ENCODE results near the gene MOSPD3.

Gene MOSPD3

GRCh38 chr7:100575206-100575631 lies 37.1 kb upstream of the MOSPD3 start:
- FAIRE-seq: peak; percentile 94
- no peak for DNase-seq (ENCODE audit: low spot score)

DNA sequence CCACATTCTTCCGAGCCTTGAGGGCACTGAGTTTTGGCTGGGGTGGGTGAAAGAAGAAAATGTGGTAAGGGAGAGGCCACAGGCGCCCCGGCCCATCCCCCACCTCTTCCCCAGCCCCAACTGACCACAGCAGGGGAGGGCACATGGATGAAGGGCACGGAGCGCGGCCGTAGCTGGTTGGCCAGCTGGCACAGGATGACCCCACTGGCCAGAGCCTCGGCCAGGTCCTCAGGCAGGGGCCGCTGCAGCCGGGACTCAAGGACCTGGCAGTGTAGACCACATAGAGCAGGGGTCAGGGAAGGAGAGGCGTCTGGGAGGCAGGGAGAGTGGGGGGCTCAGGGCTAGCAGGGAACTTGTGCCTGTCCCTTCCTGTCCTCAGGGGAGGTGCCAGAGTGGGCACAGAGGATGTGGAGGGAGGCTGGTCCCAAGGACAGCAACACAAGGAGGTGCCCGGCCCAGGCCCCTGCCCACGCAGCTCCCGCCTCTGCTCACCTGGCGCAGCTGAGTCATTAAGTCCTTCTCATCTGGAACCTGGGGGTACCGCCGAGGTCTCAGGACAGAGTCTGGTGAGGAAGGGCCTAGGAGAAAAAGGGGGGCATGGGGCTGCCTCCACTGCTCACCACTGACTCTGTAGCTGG lies 36.5 kb upstream of the MOSPD3 start:
- DNase-seq (ENCODE audit: low spot score): no peak
- FAIRE-seq: no peak

DNA sequence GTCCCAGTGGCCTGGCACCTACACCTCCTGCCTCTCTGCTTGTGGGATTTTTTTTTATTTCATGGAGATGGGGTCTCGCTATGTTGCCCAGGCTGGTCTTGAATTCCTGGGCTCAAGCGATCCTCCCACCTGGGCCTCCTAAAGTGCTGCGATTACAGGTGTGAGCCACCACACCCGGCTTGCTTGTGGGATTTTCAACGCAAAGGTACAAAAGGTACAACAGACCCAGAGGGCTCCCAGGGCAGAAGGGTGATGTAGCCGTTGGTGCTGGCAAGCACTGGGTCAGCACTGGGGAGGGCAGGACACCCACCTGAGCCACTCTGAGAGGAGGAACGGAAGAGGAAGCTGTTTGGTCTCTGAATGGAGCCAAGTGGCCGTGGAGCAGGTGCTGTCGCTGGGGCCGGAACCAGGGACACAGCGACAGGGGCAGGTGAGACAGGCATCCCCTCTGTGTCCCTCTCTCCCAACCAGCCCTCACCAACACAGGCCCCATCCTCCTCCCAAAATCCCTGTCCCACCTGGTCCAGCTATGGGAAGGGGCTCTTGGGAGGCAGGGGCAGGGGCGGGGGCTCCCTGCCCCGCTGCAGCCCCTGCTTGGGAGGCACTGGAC lies 35.9 kb upstream of the MOSPD3 start:
- no peak for DNase-seq (ENCODE audit: low spot score)
- no peak for FAIRE-seq

DNA sequence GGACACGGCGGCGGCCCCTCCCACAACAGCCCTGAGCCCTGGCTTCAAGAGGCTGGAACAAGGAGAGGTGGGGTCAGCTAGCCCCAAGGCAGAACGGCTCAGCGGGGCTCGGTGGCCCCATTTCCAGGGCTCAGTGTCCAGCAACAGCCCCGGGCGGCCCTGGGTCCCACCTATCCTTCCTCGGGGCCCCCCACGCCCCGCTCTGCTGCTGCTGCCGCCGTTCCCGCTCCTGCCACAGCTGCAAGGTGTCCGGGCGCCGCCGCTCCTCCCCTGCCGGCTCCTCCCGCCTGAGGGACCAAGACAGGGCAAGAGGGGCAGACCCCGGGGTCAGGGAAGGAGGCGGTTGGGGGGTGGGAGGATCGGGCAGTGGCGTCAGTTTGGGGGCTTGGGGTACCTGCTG lies 35.2 kb upstream of the MOSPD3 start:
- FAIRE-seq (no peak), DNase-seq (ENCODE audit: low spot score) (no peak)

- FAIRE-seq: no peak
- DNase-seq (ENCODE audit: low spot score): no peak
Observed at GRCh38 chr7:100577507-100577906, 34.8 kb upstream of the MOSPD3 start.

- DNase-seq (ENCODE audit: low spot score): no peak
- no peak for FAIRE-seq
Observed at GRCh38 chr7:100578246-100579183, 33.8 kb upstream of the MOSPD3 start.

DNA sequence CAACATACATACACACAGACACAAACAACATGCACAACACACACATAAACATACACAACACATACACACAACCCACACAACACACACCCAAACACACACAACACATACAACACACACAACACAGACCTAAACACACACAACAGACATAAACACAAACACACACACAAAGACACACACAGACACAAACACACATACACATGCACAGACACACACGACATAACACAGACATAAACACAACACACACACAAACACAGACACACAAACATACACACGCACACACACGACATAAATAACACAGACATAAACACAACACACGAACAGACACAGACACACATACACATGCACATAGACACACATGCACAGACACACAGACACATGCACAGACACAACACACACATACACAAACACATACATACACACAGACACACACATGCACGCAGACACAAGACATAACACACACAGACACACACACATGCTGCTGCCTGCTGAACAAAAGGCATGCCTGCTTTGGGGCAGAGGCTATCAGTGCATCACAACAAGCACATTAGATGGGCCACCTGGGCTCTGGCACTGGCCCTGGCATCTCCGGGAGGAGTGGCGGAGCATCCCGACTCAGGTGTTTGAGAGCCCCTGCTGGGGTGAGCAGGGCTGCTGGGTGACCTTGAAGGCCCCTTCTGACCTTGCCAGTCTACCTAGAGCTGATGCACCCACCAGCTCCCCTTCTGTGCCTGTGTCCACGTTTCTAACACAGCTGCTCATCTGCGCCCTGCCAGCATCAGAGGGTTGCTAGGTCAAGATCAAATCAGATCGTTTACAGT lies 31.7 kb upstream of the MOSPD3 start:
- DNase-seq (ENCODE audit: low spot score) (no peak), FAIRE-seq (peak; percentile 100)

GRCh38 chr7:100582041-100582579 lies 30.2 kb upstream of the MOSPD3 start:
- FAIRE-seq (no peak), DNase-seq (ENCODE audit: low spot score) (no peak)

- DNase-seq (ENCODE audit: low spot score) (no peak), FAIRE-seq (no peak)
Observed at GRCh38 chr7:100582650-100583049, 29.7 kb upstream of the MOSPD3 start.

DNA sequence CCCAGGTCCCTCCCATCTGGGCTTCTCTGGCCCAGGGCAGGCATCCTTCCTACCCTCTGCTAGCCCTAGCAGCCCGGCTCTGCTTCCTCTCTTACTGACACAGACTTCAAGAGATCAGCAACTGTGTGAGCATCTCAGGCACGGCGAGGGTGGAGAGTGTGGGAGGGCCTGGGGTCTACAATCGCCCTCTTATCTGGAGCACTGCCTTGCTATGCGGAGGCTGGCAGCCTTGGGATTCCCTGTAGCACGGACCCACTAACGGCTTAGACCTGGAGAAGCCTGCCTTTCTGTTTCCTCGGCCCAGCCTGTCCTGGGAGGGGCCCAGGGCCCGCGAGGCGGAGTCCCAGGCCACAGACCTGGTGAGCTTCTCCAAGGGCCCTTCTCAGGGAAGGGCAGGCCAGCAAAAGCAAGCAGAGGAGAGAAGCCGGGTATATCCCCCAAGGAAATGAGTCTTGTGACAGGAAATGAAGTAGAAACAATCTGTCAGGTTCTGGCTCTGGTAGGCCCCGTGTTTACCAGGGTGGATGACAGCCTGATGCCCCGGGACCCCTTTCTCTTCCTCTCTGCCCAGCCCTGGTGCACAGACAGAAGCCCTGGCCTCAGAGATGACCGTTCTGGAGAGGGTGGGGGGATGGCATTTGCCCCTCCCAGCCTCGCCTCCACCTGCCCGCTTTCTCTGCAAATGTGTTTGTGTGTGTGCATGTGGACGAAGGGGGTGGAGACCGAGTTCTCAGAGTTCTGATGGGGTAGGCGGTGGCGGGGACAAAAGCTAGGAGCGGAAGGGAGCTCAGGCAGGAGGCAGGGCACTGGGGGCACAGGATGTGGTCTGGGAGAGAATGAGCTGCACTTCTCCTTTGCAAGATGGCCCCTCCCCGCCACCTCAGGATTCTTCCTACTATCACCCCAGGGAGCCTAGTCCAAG lies 28.9 kb upstream of the MOSPD3 start:
- FAIRE-seq (no peak), DNase-seq (ENCODE audit: low spot score) (peak; percentile 58)

GRCh38 chr7:100584054-100584682 lies 28.2 kb upstream of the MOSPD3 start:
- FAIRE-seq (peak; percentile 48), DNase-seq (ENCODE audit: low spot score) (peak; percentile 57)

GRCh38 chr7:100584683-100585510 lies 27.4 kb upstream of the MOSPD3 start:
- DNase-seq (ENCODE audit: low spot score): peak; percentile 68
- peak; percentile 92 for FAIRE-seq

GRCh38 chr7:100585511-100586265 lies 26.7 kb upstream of the MOSPD3 start, which contains the start of gene LRCH4:
TSS of gene LRCH4 (minus strand) at chr7:100586129. CDS start at chr7:100586100, 29 bp downstream.
- FAIRE-seq (no peak), DNase-seq (ENCODE audit: low spot score) (peak; percentile 88)

DNA sequence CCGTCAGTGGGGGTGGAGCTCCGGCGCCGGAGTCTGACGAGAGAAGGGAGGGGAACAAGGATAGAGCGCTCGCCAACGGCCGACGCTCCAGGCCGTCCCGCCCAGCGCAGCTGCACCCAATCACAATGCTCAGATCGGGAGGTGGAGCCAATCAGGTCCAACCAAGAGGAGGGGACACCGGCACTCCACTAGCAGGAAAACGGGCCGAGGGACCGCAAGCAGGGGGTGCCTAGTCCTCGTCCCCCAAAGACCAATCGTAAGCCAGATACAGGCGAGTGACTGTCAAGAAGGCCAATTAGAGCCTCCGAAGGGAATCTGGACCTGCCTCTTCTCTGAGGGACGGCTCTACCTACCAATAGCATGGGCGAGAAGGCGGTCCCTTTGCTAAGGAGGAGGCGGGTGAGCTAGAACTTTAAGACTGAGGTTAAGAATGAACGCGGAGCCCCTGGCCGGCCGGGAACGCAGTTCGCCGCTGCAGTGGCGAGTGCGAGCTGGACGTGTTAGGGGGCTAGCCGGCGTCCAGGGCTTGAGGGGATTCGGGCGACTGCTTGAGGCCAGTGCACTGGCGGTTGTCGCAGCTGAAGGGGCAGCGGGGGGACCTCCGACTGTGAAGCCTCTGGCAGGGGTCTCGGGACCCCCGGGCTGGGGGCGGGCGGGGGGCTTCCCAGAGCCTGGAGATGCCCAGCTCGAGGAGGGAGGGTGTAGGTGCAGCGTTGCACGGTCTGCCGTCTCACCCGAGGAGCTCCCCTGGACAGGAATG lies 25.9 kb upstream of the MOSPD3 start, which contains the start of gene FBXO24:
Gene FBXO24 (plus strand): TSS at position 63 of the 760 bp plus-strand sequence. CDS start 298 bp downstream, at position 361.
- peak; percentile 100 for DNase-seq (ENCODE audit: low spot score)
- FAIRE-seq: peak; percentile 99

DNA sequence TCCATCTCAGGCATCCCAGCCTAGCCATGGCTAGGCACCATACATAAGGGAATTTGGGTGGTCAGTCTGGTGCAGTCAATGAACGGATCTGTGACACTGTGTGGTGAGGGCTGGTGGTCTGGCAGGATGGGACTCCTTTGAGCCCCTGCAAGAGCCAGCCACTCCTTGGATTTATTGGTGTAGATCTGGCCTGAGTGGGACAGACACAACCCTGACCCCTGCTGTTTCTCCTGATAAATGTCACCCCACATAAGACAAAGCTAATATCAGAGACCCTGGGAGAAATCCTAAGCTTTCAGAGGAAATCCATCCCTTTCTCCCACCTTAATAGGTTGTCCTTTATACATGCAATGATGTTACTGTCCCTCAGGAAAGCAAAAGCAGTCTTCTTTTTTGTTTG lies 23.9 kb upstream of the MOSPD3 start:
- FAIRE-seq: no peak
- DNase-seq (ENCODE audit: low spot score): peak; percentile 45

DNA sequence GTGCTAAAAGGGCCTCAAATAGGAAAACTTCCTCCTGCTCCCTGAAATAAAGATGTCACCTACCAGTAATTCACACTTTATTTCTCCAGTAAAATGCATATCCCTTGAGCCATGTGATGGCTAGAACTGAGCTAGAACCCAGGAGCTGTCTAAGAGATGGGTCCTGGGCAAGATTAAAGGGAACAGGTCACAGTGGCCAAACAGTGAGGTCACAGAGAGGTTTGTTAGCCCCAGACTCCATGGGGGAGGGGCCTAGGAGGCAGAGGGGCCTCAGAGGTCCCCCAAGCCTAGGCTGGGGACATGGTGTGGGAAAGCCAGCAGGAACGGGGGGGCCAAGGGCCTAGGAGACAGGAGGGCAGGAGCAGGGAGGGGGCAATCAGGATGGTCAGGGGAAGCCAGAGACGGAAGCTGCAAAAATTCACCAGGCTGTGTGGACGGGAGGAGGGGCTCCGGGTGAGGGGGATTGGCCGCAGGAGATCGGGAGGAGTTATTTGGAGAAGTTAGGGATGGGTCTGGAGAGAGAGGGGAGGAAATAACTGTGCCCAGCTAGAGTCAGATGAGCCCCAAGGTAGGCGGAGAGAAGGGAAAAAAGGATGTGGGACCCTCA lies 22.9 kb upstream of the MOSPD3 start:
- FAIRE-seq: no peak
- DNase-seq (ENCODE audit: low spot score): no peak

Data from urothelium cell line (cell line).